GM10847 (cell line): ENCODE measurements around the gene DDX24.

ENCODE experiments used
- POLR2A ChIP-seq: IDR thresholded peaks from 2 replicates; pipeline ENCODE4 v1.6.1; 2011; ENCODE audit not compliant: insufficient read length; ENCODE audit errors: extremely low read depth

The DDX24 gene

DNA sequence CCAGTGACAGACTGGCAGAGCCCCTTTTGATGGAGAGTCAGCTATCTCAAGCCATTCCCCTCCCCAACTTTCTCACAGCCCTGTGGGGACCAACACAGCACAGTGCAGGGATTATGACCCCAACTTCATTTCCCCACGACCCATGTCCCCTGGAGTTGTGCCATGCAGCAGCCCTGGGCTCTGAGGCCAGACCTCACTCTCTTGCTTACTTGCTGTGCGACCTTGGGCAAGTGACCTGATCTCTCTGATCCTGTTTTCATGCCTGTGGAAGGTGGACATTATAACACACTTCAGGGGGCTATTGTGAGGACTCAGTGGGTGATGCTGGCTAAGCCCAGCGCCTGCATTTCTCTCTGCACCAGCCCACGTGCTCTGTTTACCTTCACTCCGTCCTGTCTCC is 40.8 kb downstream of the DDX24 start:
- no peak for TF ChIP-seq POLR2A

DNA sequence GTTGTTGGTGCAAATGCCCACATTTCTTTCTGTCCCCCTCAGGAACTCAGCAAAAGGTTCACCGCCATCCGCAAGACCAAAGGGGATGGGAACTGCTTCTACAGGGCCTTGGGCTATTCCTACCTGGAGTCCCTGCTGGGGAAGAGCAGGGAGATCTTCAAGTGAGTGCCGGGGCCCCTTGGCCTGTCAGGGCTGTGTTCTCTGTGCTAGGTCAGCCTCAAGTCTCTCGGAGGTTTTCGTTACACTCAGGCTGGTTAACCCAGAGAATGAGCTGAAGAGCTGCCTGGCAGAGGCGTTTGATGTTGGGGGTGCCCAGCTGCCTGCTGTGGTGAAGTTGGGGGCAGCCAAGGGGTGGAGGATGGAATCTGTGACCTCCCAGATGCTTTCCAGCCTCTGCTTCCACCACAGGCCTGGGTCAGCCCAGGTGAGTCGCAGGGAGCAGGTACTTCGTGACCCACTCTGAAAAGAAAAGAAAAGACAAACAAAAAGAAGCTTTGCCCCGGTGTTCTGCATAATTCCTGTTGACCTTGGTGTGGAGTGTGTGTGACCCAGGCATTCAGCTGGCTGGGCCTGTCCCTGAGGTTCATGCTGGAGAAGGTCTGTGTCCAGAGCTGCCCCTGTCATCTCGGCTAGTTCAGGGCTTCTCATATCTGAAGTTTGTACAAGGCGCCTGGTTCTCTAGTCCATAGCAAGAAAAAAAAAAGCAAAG is 41.9 kb downstream of the DDX24 start:
- TF ChIP-seq POLR2A: no peak

DNA sequence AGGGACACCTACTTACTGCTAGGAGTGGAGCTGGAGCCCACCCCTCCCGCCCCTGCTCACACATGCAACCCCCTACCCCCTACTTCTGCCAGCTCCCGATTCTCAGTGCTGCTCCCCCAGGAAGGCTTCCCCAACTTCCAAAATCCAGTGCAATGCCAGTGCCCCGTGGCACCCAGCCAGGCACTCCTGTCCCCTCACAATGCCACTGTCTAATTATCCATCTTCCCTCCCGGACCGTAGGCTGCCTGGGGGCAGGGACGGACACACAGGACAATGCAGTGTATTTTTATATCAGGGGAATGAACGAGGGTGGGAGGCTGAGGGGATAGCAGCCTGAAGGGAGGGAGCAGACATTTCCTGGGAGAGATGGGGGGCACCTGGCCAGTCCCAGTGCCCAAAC is 42.5 kb downstream of the DDX24 start:
- no peak for TF ChIP-seq POLR2A

DNA sequence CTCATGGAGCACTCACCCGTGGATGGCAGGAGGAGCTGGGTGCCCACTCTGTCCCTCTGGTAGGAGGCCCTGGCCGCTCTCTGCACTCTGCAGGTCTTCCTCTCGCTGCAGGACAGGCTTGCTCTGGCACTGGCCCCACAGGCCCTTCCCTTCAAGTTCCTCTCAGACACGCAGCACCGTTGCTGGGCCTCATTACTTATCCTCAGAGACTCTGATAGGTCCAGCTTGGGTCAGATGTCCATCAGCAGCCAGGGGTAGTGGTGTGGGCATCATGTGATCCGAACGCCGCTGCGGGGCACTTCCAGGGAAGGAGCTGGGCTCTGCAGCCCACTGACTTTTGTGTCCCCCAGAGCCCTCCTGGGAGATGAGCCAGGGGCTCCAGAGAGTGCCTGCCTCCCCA is 43.0 kb downstream of the DDX24 start:
- no peak for TF ChIP-seq POLR2A

DNA sequence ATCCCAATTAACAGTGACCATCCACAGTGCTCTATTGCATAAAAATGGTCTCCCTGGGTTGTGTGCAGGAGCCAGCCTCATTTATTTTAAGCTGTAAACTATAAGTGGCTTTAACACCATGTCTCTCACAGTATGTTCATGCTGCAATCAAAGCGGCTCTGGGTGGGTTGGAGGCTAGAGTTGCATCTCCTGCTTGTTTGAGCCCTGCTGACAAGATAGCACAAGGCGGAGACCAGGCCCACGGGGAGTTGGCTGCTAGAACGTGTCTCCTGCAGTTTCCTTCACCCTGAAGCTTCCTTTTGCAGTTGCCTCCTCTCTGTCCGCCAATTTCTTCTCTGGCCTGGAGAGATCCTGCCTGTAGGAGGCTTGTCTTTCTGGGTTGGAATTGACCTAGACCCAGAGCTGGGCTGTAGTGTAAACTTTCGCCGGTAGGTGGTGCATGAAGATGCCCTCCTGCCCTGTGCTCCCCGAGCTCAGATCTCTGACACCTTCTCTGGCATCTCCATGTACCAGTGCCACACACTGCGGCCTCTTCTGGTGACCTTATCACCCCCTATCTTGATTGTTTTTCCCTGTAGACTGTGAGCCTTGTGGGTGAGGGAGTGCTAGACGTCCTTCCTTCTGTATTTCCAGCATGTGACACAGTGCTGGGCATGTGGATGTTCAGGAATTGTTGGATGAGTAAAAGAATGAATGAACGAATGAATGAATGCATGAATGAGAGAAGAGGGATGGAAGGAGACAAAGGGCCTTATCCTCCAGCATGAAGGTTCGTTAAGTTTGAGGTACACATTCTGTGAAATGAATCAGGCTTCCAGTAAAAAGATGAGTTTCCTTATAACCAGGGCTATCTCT is 44.5 kb downstream of the DDX24 start:
- TF ChIP-seq POLR2A: no peak

DNA sequence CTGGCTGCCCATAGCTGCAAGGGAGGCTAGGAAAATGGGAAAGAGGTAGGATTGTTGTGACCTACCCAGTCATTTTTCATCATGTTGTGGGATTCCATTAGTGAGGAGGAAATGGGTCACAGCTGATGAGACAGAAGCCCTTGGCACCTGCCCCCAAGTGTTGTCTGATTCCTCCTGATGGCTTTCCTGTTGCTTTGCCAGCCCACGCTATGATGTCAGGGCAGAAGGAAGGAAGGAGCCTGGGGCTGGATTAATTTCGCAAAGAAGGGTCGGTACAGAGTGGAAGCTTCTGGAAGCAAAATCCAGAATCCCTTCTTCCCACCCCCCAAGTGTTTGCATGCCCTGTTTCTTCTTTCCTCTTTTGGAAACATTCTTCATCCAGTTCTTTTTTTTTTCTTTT is 46.1 kb downstream of the DDX24 start:
- no peak for TF ChIP-seq POLR2A

DNA sequence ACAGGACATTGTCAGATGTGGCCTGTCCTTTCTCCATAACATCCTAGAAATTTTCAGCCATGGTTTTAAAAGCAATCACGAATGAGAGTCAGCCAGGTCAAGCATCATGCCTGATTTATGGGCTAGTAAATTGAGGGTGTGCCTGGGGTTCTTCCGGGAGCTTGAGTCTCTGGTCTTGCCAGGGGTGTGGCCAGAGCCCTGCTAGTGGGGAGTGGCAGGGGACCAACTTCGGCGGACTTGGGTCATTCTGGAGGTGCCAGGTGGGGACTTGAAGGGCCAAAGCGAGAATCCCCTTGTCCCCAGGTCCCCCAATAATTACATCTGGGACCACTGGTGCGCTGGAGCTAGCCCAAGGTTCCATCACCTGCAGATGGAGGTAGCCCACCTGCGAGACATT is 49.1 kb downstream of the DDX24 start:
- TF ChIP-seq POLR2A: no peak

DNA sequence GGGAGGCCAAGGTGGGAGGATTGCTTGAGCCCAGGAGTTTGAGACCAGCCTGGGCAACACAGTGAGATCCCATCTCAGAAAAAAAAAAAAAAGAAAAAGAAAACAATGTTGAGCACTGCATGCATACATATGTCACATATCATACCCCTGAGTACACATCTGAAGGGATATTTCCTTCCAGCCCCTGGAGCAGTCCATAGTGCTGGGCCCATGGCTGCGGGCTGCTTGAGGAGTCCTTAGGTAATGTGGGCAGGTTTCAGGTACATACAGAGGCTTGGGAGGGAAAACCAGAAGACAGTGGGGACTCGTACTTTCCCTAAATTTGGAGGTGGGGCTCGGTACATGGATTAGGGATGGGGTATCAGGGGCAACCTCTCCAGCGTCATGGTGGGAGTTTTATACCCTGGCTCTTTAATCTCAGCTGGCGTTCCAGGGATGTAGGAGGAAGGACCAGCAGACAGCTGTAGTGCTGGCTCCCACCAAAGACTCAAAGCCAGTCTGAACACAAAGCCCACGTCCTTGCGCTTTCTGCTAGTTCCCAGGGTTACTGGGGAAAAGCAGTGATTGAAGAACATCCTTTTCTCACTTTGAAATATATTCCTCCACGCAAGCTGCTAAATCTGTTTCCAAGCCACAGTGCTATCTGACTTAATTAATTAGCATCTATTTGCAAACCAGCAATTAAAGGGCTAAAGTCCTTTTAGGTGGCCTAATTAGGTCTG is 49.7 kb downstream of the DDX24 start:
- TF ChIP-seq POLR2A: no peak

DNA sequence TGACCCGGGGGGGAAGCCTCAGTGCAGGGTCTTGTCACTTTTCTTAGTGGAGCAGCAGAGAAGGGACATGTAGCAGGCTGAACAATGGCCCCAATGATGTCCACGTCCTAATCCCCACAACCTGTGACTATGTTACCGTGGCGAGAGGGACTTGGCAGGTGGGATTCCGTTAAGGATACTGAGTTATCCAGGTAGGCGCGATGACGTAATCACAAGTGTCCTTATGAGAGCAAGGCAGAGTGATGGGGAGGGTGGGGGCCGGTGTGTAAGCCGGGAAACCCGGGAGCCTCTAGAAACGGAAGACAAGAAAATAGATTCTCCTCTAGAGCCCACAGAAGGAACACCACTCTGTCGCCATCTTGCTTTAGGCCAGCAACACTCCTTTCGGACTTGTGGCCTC is 50.4 kb downstream of the DDX24 start:
- no peak for TF ChIP-seq POLR2A

DNA sequence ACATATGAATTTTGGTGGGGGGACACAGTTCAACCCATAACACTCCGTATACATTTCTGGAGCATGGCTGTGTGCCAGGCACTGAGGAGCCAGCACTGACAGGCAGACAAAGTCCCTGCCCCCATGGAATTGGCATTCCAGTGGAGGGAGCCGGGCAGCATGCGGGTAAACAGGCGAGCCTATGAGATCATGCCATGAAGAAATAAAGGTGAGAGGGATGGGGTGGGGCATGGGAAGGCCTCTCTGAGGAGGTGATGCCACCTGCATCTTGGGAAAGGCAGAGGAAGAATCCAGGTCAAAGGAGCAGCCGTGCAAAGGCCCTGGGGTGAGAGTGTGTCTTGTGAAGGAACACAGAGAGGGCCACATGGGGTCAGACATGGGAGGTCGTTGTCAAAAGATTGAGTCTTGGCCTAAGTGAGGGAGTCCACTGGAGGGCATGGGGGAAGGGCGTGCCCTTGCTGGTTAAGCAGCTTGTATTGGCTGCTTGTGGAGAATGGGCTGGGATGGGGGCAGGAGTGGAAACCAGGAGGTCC is 51.3 kb downstream of the DDX24 start:
- no peak for TF ChIP-seq POLR2A

DNA sequence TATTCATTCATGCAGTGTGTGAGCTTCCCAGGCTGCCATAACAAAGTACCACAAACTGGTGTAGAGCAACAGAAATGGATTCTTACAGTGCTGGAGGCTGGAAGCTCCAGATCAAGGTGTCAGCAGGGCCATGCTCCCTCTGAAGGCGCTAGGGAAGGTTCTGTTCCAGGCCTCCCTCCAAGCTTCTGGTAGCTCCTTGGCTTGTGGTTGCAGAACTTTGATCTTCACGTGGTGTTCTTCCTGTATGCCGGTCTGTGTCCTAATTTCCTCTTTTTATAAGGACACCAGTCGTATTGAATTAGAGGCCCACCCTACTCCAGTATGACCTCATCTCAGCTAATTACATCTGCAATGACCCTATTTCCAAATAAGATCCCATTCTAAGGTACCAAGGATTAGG is 51.7 kb downstream of the DDX24 start:
- TF ChIP-seq POLR2A: no peak

DNA sequence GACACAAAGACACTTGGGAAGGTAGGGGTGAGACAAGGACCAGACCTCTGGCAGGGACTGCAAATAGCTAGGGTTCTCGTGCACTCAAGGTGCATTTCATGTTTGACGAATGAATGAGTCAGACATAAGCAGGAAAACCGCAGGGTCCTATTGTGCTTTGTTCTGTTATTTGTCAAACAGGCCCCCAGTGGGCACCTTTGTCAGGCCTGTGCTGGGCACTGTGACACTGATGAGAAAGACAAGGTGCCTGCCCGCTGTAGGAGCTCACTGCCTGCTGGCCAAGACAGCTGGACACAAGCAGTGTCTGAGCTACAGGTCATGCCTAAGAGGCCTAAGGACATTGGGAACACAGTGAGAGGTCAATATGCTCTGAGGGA is 52.6 kb downstream of the DDX24 start:
- no peak for TF ChIP-seq POLR2A

DNA sequence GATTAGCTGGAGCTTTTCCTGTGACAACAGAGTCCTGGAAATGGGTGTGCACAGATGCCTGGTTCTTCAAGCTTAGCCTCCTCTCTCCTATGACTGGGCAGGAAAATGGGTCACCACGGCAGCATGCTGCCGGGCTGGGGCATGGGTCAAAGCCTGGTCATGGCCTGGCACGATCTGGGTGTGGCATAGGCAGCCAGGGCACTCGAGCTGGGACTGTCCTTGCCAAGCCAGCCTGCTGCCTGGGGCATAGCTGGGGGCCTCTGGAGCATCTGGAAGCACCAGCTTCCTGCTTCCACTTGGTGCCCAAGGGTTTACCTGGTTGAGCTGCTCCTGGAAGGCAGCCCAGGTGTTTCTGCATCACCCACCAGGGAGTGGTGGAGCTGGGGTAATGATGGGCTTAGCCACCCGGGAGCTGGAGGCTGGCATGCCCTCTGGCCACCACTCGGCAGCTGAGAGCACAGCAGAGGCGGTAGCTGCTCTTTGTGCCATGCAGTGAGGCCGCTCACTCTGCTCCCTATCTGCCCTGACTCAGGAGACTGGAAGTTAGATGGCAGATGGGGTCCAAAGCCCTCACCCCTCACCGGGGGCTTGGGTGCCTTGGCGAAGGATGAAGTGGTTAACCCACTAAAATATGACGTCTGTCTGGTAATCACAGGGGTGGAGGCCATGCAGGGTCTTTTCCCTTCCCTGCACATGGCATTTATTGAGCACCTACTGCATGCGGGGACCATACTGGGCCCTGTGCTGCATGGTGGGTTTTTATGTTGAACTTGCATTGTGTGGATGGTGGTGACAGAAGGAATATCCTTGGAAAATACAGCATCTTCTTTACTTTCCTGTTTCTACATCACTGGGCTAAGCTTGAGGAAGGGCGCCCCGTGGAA is 53.2 kb downstream of the DDX24 start:
- no peak for TF ChIP-seq POLR2A

DNA sequence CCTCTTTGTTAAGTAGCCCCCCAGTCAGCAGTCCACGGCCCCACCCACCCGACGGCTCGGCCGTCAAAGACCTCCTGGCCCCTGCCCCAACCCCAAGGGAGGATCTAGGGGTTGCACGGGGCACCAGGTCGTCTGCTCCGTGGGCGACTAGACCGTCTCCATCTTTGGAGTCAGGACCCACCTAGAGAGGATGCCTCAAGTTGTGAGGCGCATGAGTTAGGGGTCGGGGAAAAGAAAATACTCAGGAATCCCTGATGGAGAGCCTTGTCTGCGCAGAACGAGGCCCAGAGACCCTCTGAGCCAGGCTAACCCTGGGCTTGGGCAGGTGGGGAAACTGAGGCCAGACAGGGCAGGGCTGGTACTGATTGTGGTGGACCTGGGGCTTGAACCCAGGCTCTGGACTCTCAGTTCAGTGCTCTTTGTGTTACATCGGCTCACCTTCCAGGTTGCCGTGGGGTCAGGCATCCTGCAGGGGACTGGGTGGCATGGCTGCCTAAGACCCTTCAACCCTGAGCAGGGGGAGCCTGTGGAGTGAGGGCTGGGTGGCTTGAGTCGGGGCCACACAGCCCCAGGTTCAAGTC is 54.0 kb downstream of the DDX24 start:
- TF ChIP-seq POLR2A: no peak
